Smooth muscle cell (in vitro differentiated cells): ENCODE measurements around the gene LRP1B. TPM values are rescaled to one million over a fixed set of nuclear protein-coding genes. Genes with fewer than 3 reads are reported as not detected.

Source experiments
- DNase-seq: peaks from one replicate; lab custom pipeline; 2025; ENCODE audit not compliant: unreplicated experiment; lab: John Stamatoyannopoulos, UW
- H2AFZ ChIP-seq: fragments of 200-600 bp; sonication (generic); 2 replicates; pipeline ENCODE4 v1.6.0; 2016; ENCODE audit warnings: antibody characterized with exemption, low read depth, mild to moderate bottlenecking
- H3F3A ChIP-seq: fragments of 200-600 bp; sonication (generic); 2 replicates; pipeline ENCODE4 v1.6.0; 2017; ENCODE audit warnings: antibody characterized with exemption, low read depth
- H3K27ac ChIP-seq: fragments of 200-600 bp; sonication (generic); 2 replicates; pipeline ENCODE4 v1.5.1; 2016; ENCODE audit warnings: low read depth, mild to moderate bottlenecking
- H3K27me3 ChIP-seq: fragments of 200-600 bp; sonication (generic); 2 replicates; pipeline ENCODE4 v1.6.1; 2016; ENCODE audit warnings: low read depth, mild to moderate bottlenecking
- H3K36me3 ChIP-seq: fragments of 200-600 bp; sonication (generic); 2 replicates; pipeline ENCODE4 v1.5.1; 2016; ENCODE audit warnings: low read depth
- H3K4me1 ChIP-seq: fragments of 200-600 bp; sonication (generic); 2 replicates; pipeline ENCODE4 v1.5.1; 2016; ENCODE audit warnings: low read depth
- H3K4me2 ChIP-seq: fragments of 200-600 bp; sonication (generic); 2 replicates; pipeline ENCODE4 v1.6.0; 2016; ENCODE audit warnings: mild to moderate bottlenecking
- H3K4me3 ChIP-seq: fragments of 200-600 bp; sonication (generic); 2 replicates; pipeline ENCODE4 v1.5.1; 2016; ENCODE audit warnings: mild to moderate bottlenecking
- H3K79me2 ChIP-seq: fragments of 200-600 bp; sonication (generic); 2 replicates; pipeline ENCODE4 v1.6.0; 2016; ENCODE audit warnings: low read depth, mild to moderate bottlenecking
- H3K9ac ChIP-seq: fragments of 200-600 bp; sonication (generic); 2 replicates; pipeline ENCODE4 v1.6.0; 2016; ENCODE audit warnings: low read depth
- H3K9me3 ChIP-seq: fragments of 200-600 bp; sonication (generic); replicated peaks from 2 replicates; pipeline ENCODE4 v1.5.1; 2016; ENCODE audit warnings: low read depth
- H4K20me1 ChIP-seq: fragments of 200-600 bp; sonication (generic); 2 replicates; pipeline ENCODE4 v1.6.0; 2016; ENCODE audit warnings: low read depth
- WGBS: methylation state at CpG from one replicate; pipeline ENCODE4 v1.1.7; 2016; ENCODE audit warnings: low lambda C conversion rate; 5-methylcytosine and 5-hydroxymethylcytosine counted together
- polyA plus RNA-seq: library from polyadenylated mRNA; unstranded; fragments of >200 nt; fragmentation: Nextera tagmentation; extraction: Ambion mirVana; gene quantifications from 2 replicates; pipeline ENCODE4 v1.2.1, GENCODE V29; 2016
- total RNA-seq: library from RNA; depleted of rRNA; stranded (reverse); fragments of >200 nt; gene quantifications from 2 replicates; pipeline ENCODE4 v1.2.3, GENCODE V29; 2014
- TF ChIP-seq, protein P1 (sequence below): fragments of 200-600 bp; sonication (generic); IDR thresholded peaks from 2 replicates; pipeline ENCODE4 v1.5.1; 2017; ENCODE audit warnings: borderline replicate concordance, mild to moderate bottlenecking, antibody characterized with exemption; ENCODE audit not compliant: insufficient read depth, poor library complexity, severe bottlenecking

Gene LRP1B
- total and polyA plus RNA-seq, 2 experiments from 2014 or later = 0.08 to 2.9 TPM

DNA sequence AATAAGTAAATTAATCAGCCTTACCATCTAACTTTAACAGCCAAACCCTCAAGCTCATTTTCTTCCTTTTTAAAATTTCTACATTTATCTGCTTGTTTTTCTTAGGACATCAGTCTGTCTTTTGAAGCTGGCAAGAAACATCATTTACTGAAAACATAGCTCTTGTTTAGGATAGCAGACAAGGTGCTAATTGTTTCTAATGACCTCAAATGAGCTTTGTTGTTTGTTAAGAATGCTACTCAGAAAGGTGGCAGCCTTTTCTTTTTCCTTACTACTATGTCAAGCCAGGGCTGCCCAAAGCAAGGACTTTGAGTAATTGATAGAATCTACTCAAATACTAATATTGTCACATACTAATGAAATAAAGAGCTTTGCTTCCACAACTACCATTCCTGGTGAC is 171.8 kb downstream of the LRP1B start:
- Histone ChIP-seq H2AFZ (no peak overlapping the region), H3K36me3 (no peaks in the 10 kb centered on the region), H3K27me3 (no peaks in the 10 kb centered on the region), H3K27ac (no peak overlapping the region), H3K9ac (no peak overlapping the region), H3K4me3 (no peak overlapping the region), H3K4me2 (no peak overlapping the region), H4K20me1 (no peaks in the 10 kb centered on the region), H3K79me2 (no peaks in the 10 kb centered on the region), H3F3A (no peaks in the 10 kb centered on the region), H3K4me1 (no peaks in the 10 kb centered on the region), H3K9me3 (no peaks in the 10 kb centered on the region)
- TF ChIP-seq, protein P1, sequence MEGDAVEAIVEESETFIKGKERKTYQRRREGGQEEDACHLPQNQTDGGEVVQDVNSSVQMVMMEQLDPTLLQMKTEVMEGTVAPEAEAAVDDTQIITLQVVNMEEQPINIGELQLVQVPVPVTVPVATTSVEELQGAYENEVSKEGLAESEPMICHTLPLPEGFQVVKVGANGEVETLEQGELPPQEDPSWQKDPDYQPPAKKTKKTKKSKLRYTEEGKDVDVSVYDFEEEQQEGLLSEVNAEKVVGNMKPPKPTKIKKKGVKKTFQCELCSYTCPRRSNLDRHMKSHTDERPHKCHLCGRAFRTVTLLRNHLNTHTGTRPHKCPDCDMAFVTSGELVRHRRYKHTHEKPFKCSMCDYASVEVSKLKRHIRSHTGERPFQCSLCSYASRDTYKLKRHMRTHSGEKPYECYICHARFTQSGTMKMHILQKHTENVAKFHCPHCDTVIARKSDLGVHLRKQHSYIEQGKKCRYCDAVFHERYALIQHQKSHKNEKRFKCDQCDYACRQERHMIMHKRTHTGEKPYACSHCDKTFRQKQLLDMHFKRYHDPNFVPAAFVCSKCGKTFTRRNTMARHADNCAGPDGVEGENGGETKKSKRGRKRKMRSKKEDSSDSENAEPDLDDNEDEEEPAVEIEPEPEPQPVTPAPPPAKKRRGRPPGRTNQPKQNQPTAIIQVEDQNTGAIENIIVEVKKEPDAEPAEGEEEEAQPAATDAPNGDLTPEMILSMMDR = no peak
- DNase-seq = no peak

DNA sequence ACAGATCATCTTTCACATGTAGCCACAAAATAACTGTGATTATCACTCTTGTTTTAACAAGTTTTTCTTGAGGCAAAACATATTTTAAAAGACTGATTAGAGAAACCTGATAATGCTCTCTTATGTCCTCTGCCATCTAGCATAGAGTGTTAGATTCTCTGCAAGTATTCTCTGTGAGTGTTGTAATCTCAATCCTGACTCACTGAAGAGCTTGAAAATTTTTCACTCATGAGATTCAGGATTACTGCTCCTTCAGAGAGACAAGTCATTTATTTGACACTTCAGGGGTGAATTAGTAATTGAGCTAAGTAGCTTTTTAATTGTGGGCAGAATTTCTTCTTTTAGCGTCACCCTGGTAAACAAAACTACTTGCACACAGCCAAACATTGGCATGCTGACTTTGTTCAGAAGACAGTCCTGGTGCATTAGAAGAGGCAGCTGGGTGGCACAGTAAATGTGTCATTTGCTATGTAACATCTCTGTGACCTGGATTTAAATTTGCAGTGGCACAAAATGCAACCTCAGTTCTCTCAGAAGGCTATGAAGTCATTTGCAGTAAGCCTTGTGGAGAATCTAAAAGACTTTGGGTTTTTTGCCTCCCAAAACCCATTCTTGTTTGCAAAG is 172.9 kb downstream of the LRP1B start:
- TF ChIP-seq, protein P1 = no peak
- Histone ChIP-seq H3K4me2 (no peak overlapping the region), H3K79me2 (no peaks in the 10 kb centered on the region), H3K4me3 (no peak overlapping the region), H3K9me3 (no peaks in the 10 kb centered on the region), H4K20me1 (no peaks in the 10 kb centered on the region), H3K9ac (no peak overlapping the region), H3K27ac (no peak overlapping the region), H2AFZ (no peak overlapping the region), H3K27me3 (no peaks in the 10 kb centered on the region), H3F3A (no peaks in the 10 kb centered on the region), H3K36me3 (no peaks in the 10 kb centered on the region), H3K4me1 (no peaks in the 10 kb centered on the region)
- WGBS = 89% methylated on average over 1 of the region's 1 CpG
- DNase-seq = no peak

DNA sequence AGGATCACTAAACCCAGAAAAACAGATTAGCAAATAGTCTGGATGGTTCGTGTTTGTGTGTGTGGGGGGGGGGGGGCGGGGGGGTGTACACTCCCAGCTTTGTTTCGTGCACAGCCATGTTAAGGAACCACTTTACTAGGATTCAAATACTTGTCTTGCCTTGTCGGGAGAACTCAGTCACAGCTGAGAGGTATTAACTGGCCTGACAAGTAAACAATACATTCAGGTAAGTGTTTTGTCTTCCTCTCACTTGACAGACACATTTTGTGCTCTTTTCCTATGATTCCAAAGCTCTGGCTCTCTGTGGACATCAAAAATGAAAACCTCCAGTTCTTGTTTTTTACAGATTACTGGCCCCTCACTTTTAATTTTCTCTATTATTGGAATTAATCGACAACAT is 173.5 kb downstream of the LRP1B start:
- Histone ChIP-seq H3K27me3 (no peaks in the 10 kb centered on the region), H3K36me3 (no peaks in the 10 kb centered on the region), H3K9me3 (no peaks in the 10 kb centered on the region), H3K4me3 (no peak overlapping the region), H3K9ac (no peak overlapping the region), H2AFZ (no peak overlapping the region), H4K20me1 (no peaks in the 10 kb centered on the region), H3K79me2 (no peaks in the 10 kb centered on the region), H3K4me2 (no peak overlapping the region), H3K27ac (no peak overlapping the region), H3K4me1 (no peaks in the 10 kb centered on the region), H3F3A (no peaks in the 10 kb centered on the region)
- TF ChIP-seq, protein P1 = no peak
- WGBS = 74% methylated on average over 5 of the region's 5 CpGs
- DNase-seq = no peak

DNA sequence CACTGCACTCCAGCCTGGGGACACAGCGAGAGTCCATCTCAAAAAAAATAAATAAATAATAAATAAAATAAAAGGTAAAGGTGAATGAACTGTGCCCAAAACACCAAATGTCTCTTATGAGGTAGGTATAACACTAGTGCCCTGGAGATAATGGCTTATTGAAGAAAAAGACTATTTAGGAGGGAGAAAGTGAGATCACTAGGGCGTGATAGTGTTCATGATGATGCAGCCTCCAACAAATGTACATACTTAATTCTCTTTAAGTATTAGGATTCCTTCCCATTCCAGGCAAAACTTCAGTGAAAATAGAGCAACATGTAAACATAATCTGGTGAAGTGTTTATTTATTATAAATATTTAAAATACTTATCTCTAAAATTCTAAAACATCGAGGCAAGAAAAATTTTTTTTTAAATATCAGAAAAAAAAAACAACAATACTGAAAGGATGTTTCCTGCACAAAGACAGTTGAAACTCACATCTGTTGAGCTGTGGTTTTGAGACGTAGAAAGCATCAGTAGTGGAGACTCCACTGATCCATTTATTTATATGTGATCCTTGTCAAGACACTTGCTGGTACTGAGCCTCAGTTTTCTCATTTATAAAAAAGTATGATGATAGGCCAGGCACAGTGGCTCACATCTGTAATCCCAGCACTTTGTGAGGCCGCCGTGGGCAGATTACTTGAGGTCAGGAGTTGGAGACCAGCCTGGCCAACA is 183.3 kb downstream of the LRP1B start:
- Histone ChIP-seq H4K20me1 (no peaks in the 10 kb centered on the region), H2AFZ (no peak overlapping the region), H3F3A (no peaks in the 10 kb centered on the region), H3K4me3 (no peak overlapping the region), H3K4me1 (no peaks in the 10 kb centered on the region), H3K9ac (no peak overlapping the region), H3K36me3 (no peaks in the 10 kb centered on the region), H3K9me3 (no peaks in the 10 kb centered on the region), H3K27me3 (no peaks in the 10 kb centered on the region), H3K27ac (no peak overlapping the region), H3K79me2 (no peaks in the 10 kb centered on the region), H3K4me2 (no peak overlapping the region)
- 85% methylated on average over 6 of the region's 6 CpGs for WGBS
- DNase-seq = no peak
- TF ChIP-seq, protein P1 = no peak
